Fibroblast of villous mesenchyme (primary cell): ENCODE measurements around the gene PRKCE. TPM values are rescaled to one million over a fixed set of nuclear protein-coding genes. Genes with fewer than 3 reads are reported as not detected.

ENCODE experiments used
- DNase-seq: peaks from one replicate; pipeline ENCODE4 v3.0.0-alpha.2; 2010; ENCODE audit warnings: low read depth
- H3K4me3 ChIP-seq: 2 replicates; pipeline ENCODE4 v1.5.1; 2011; ENCODE audit warnings: low read depth, mild to moderate bottlenecking, low read length
- total RNA-seq: library from RNA; depleted of rRNA; stranded (reverse); fragments of >200 nt; gene quantifications from 2 replicates; pipeline ENCODE4 v1.2.3, GENCODE V29; 2012
- TF ChIP-seq, protein P1 (sequence below): IDR thresholded peaks from 2 replicates; pipeline ENCODE4 v1.5.1; 2012; ENCODE audit warnings: low read depth, mild to moderate bottlenecking, low read length; ENCODE audit not compliant: insufficient read depth

Gene PRKCE
- total RNA-seq, 1 donor: 27.2 TPM

DNA sequence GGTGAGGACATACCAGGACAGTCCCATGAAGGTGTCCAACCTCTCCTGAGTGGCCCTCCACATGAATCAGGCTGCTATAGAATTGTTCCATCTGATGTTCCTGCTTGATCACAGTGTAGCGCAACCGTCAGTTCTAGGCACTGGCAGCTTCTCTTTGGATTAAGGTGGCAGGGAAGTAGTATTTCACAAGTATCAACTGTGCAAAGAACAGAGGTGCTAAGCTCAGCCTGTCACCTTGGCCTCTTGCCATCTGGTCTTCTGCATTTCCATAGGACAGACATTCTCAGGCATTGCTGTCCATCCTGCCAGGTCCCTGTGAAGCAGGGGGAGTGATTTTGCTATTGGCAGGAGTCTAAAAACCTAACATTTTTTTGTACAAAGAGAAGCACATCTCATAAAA lies 463.5 kb downstream of the PRKCE start:
- DNase-seq: no peak
- no peak overlapping the region for H3K4me3 ChIP-seq
- TF ChIP-seq, protein P1, sequence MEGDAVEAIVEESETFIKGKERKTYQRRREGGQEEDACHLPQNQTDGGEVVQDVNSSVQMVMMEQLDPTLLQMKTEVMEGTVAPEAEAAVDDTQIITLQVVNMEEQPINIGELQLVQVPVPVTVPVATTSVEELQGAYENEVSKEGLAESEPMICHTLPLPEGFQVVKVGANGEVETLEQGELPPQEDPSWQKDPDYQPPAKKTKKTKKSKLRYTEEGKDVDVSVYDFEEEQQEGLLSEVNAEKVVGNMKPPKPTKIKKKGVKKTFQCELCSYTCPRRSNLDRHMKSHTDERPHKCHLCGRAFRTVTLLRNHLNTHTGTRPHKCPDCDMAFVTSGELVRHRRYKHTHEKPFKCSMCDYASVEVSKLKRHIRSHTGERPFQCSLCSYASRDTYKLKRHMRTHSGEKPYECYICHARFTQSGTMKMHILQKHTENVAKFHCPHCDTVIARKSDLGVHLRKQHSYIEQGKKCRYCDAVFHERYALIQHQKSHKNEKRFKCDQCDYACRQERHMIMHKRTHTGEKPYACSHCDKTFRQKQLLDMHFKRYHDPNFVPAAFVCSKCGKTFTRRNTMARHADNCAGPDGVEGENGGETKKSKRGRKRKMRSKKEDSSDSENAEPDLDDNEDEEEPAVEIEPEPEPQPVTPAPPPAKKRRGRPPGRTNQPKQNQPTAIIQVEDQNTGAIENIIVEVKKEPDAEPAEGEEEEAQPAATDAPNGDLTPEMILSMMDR: no peak

GRCh38 chr2:46116150-46116549 lies 464.7 kb downstream of the PRKCE start:
- TF ChIP-seq, protein P1: no peak
- peak; percentile 34 for DNase-seq
- H3K4me3 ChIP-seq: no peak overlapping the region

DNA sequence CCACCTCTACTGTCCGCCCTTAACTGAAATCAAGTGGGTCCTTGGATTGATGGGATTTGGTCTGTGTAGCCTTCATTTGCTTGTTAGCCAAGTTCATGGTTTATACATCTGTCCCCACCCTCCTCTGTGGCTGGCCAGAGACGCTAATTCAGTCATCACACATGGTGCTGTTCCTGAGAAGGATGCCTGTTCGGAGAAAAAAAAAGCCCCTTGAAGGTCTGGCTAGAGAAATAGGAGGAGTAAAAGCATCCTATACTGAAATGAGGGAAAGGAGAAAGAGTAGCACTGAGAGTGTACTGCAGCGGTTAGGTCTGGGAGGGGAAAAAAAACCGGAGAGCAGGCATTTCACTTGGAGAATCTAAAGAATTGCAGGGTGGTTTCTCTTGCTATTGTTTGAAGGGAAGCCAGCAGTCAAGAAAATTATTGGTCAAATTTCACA lies 465.1 kb downstream of the PRKCE start:
- no peak overlapping the region for H3K4me3 ChIP-seq
- no peak for DNase-seq
- TF ChIP-seq, protein P1: no peak

- no peak overlapping the region for H3K4me3 ChIP-seq
- TF ChIP-seq, protein P1: no peak
- DNase-seq: peak; percentile 35
These were observed 465.9 kb downstream of the PRKCE start for GRCh38 chr2:46117379-46117778.

DNA sequence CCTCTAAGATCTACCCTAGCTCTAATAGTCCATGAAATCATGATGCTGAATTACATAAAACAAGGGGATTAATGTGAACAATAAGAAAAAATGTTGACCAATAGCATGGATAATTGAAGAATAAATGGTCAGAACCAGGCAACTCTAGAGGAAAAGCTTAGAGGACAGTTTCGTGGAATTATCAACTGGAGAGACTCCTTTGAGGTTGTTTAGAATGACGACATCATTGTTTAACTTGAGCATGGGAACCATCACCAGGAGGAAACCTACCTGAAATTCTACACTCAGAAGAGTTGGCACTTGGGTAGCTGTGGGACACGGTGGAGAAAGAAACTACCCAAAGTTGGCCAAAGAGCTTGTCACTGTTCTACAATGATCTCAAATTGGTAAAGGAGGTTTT lies 466.5 kb downstream of the PRKCE start:
- TF ChIP-seq, protein P1: no peak
- H3K4me3 ChIP-seq: no peak overlapping the region
- DNase-seq: no peak

DNA sequence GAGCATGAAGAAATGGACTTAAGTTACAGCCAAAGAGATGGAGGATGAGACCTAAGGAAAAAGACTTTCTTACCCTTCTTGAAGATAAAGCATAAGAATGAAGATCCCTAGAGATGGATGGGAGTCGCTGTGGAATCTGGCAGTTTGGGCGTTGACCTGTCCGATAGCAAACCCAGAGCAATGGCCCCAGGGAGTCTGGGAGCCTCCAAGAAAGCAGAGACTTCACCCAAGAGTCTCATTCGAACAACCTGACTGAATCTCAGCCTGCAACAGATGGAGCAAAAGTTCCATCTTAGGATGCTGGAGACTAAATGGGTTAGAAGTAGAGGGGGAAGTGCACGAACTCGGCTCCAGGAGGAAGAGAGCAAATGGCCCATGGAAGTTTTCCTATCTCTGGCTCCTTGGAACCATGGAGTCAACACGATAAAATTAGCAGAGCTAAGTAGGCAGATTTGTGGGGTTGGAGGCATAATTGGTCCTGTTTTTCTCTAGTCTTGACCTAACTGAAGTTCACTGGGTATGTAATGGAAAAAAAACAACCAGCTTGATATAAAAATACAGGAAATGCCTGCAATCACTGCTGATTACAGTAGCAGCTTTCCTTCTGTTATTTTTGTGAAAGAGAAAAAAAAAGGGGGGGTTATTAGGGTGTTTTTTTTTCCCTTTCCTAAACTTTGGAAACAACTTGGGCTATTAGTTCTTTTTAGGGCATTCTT lies 467.3 kb downstream of the PRKCE start:
- TF ChIP-seq, protein P1: no peak
- DNase-seq: peak; percentile 61
- no peak overlapping the region for H3K4me3 ChIP-seq

DNA sequence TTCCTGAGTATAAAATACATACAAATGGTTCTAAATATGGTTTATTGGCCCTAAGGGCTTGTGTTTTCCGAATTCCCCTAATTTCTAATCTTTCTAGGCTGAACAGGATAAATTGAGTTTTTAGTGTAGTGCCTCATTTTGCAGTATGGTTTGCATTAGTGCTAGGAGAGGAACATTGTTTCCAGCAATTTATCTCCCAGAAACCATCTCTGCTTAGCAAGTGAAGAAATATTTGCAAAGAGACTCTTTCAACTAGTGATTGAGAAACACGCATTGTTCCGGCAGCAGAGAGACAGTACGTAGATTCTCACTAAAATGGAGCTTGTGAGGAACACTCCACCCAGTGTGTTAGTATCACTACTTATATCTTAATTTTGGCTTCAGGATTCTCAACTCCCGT lies 468.0 kb downstream of the PRKCE start:
- H3K4me3 ChIP-seq: no peak overlapping the region
- DNase-seq: peak; percentile 79
- TF ChIP-seq, protein P1: no peak
